Transverse colon (tissue), 4 donors: ENCODE measurements around the gene CAPN7. TPM values are rescaled to one million over a fixed set of nuclear protein-coding genes. Genes with fewer than 3 reads are reported as not detected.

Source experiments
- DNase-seq: peaks from one replicate; pipeline ENCODE4 v3.0.0-alpha.2; 2019
- H3K27ac ChIP-seq, 4 donors: fragments of 200-600 bp; sonication (generic); 2 replicates each; pipeline ENCODE4 v1.5.1; 2016 to 2018; ENCODE audit warnings: inconsistent platforms in 4 of 4
- H3K27me3 ChIP-seq: fragments of 200-600 bp; sonication (generic); 2 replicates; pipeline ENCODE4 v1.5.1; 2017; ENCODE audit warnings: inconsistent platforms
- H3K36me3 ChIP-seq, 4 donors: fragments of 200-600 bp; sonication (generic); 2 replicates each; pipeline ENCODE4 v1.5.1; 2017 to 2019; ENCODE audit warnings: inconsistent platforms in 4 of 4
- H3K4me1 ChIP-seq, 4 donors: fragments of 200-600 bp; sonication (generic); 2 replicates each; pipeline ENCODE4 v1.5.1; 2017 to 2020; ENCODE audit warnings: inconsistent platforms in 4 of 4
- H3K4me3 ChIP-seq, 4 donors: fragments of 200-600 bp; sonication (generic); 1 replicate in 1 of 4; 2 replicates in 3 of 4; pipeline versions ENCODE4 v1.5.1 to v1.6.1; 2017 to 2019; ENCODE audit warnings: inconsistent platforms in 4 of 4
- H3K9me3 ChIP-seq, 2 donors: fragments of 200-600 bp; sonication (generic); 2 replicates each; pipeline ENCODE4 v1.5.1; 2017 to 2019; ENCODE audit warnings: inconsistent platforms in 2 of 2
- EP300 ChIP-seq: sonication (generic); formaldehyde crosslinking; IDR thresholded peaks from one replicate; pipeline ENCODE4 v1.6.1; 2017; ENCODE audit warnings: antibody characterized with exemption, low read depth
- POLR2A ChIP-seq: fragments of 450-650 bp; IDR thresholded peaks from one replicate; pipeline ENCODE4 v1.6.1; 2016; ENCODE audit warnings: antibody characterized with exemption, mild to moderate bottlenecking, moderate library complexity
- POLR2AphosphoS5 ChIP-seq, 3 donors: sonication (generic); formaldehyde crosslinking; IDR thresholded peaks; one replicate each; pipeline ENCODE4 v1.6.1; 2016; ENCODE audit warnings: antibody characterized with exemption in 3 of 3
- WGBS, 2 donors: methylation state at CpG; one replicate each; pipeline ENCODE4 v1.1.5; 2018; ENCODE audit warnings: low coverage in 1 of 2; 5-methylcytosine and 5-hydroxymethylcytosine counted together
- in situ Hi-C, 4 donors: fragments of 200-750 bp; cut with MboI; loops; one replicate each; pipeline versions ENCODE4 v1.15.0 to v1.15.1; 2017; ENCODE audit warnings: low sequenced_read_pairs in 3 of 4, low pct_ligation_motif_present in 1 of 4, low pct_unique_long_range_greater_than_20kb in 1 of 4
- intact Hi-C: fragments of 100-400 bp; cut with DNase I; formaldehyde crosslinking; loops from one replicate; pipeline ENCODE4 v1.15.1; 2023; ENCODE audit warnings: low total_unique reads
- total RNA-seq, 4 donors: library from RNA; depleted of rRNA; stranded (reverse); fragments of >200 nt; gene quantifications; one replicate each; pipeline ENCODE4 v1.1.0, GENCODE V29; 2016
- TF ChIP-seq, protein P1 (sequence below), 5 experiments: fragments of 200-600 bp in 3 of 5; fragments of 450-650 bp in 2 of 5; sonication (generic) in 3 of 5; IDR thresholded peaks; 1 replicate in 2 of 5; 2 replicates in 3 of 5; pipeline ENCODE4 v1.5.1; 2016 to 2017; ENCODE audit warnings: antibody characterized with exemption in 5 of 5, inconsistent platforms in 3 of 5, mild to moderate bottlenecking in 2 of 5, moderate library complexity in 1 of 5

CAPN7 gene
- total RNA-seq, 4 donors from 2014 or later, result 12.1 to 78.4 (median 48.8) TPM

DNA sequence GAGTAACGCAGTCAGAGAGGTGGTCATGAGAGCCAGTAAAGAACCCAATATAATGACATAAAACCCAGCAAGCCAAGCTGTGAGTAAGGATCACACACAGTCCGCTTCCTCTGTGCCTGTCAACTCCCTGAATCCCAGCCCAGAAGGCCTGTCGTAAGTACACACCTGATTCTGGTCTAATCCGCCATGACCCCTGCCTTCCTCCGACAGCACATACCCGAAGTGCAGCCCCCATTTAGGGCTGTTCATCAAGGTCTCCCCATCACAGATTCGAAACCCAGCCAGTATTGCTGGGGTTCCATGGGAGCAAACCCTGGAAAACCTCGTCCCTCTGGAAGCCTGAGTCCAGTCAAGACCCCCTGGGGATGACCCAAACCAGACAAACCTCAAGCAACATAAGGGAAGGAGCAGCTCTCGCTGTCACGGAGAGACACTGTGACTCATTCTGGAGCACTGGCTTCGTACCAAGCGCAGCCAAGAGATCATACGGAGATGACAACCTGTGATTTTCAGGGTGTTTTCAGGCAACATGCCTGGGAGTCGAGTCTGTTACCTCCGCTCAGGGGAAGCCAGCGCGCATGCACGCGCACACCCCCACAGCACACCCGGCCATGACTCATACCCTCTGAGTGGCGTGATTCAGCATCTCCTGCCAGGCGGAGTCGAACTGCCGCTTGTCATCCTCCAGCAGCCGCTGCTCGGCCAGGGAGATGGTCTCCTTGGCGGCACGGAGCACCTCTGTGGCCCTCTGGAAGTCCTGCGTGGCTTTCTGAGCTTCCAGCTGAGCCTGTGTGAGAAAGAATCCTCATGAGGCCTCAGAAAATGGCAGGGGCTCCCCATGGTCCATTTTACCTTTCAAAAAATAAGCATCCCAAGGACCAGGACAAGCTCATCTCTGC lies 63.3 kb downstream of the CAPN7 start:
- 71 to 80% methylated on average over 1 to 25 of the region's 29 CpGs for WGBS, 2 donors
- Histone ChIP-seq H3K4me3 (no peak overlapping the region), H3K27ac (peak overlapping the region; percentile 8 to 73 (median 50)), H3K27me3 (no peaks in the 10 kb centered on the region), H3K36me3 (no peaks in the 10 kb centered on the region), H3K9me3 (no peaks in the 10 kb centered on the region), H3K4me1 (peaks cover 0 to 28% (median 9%) of the 10 kb centered on the region in 4 donors)
- in situ Hi-C loops, result loop anchor here (5.0 to 25.0 kb wide), 5 partner anchors 63 to 295 kb away; partner anchors contain the start of gene SH3BP5 (in 1 of the 4)
- intact Hi-C loops, result loop anchor here (5.0 kb wide), 1 partner anchor 108 kb away; no protein-coding TSS in a partner anchor
- no peak for TF ChIP-seq EP300
- TF ChIP-seq POLR2AphosphoS5 (IDR thresholded peaks at IDR 0.05), result peak in 1 of 3 donors; percentile 35
- peak; percentile 82 for DNase-seq

- in situ Hi-C loops, result loop anchor here in 1 of 4 donors (25.0 kb wide), 1 partner anchor 291 kb away; no protein-coding TSS in a partner anchor
- Histone ChIP-seq H3K27me3 (no peaks in the 10 kb centered on the region), H3K27ac (peak overlapping the region in 2 of 4 donors; percentile 23 to 48), H3K36me3 (no peaks in the 10 kb centered on the region), H3K4me1 (peaks cover 0 to 20% (median 7%) of the 10 kb centered on the region in 4 donors), H3K9me3 (no peaks in the 10 kb centered on the region), H3K4me3 (no peak overlapping the region)
- TF ChIP-seq POLR2AphosphoS5 (IDR thresholded peaks at IDR 0.05) (no peak), EP300 (no peak), POLR2A (no peak)
- TF ChIP-seq, protein P1, sequence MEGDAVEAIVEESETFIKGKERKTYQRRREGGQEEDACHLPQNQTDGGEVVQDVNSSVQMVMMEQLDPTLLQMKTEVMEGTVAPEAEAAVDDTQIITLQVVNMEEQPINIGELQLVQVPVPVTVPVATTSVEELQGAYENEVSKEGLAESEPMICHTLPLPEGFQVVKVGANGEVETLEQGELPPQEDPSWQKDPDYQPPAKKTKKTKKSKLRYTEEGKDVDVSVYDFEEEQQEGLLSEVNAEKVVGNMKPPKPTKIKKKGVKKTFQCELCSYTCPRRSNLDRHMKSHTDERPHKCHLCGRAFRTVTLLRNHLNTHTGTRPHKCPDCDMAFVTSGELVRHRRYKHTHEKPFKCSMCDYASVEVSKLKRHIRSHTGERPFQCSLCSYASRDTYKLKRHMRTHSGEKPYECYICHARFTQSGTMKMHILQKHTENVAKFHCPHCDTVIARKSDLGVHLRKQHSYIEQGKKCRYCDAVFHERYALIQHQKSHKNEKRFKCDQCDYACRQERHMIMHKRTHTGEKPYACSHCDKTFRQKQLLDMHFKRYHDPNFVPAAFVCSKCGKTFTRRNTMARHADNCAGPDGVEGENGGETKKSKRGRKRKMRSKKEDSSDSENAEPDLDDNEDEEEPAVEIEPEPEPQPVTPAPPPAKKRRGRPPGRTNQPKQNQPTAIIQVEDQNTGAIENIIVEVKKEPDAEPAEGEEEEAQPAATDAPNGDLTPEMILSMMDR (IDR thresholded peaks at IDR 0.05), result no peak
- intact Hi-C loops, result no loop called here
- no peak for DNase-seq
- WGBS, 2 donors, result 87 to 92% methylated on average over 3 to 4 of the region's 4 CpGs
Observed at GRCh38 chr3:15271030-15271429, 65.0 kb downstream of the CAPN7 start.

DNA sequence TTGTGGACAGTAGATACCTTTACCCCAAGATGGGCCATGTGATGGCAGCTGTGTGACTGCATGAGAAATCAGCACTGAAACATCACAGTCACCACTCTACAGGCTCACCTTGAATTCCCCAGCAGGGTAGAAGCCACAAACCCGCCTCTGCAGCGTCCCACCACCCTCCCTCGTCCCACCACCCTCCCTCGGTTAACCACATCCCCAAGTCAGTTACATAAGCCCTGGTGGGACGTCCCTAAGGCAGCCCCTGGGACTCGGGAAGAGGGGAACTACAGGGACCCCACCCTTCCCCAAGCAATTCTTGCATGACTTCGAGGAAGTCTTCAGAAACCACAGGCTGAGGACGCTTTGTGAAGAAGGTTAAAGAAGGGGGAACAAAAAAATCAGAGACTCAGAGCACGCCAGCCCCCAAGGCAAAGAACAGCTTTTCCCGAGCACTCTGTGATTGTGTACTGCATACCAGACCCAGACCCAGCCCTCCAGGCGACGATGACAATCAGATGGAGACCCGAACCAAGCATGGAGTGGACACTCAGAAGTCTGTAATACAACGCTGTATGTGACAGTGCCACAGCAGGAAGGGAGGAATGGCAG lies 65.8 kb downstream of the CAPN7 start:
- in situ Hi-C loops, result loop anchor here in 1 of 4 donors (25.0 kb wide), 1 partner anchor 290 kb away; no protein-coding TSS in a partner anchor
- no peaks in the 10 kb centered on the region for H3K36me3 ChIP-seq
- peaks cover 0 to 20% (median 7%) of the 10 kb centered on the region in 4 donors for H3K4me1 ChIP-seq
- intact Hi-C loops, result no loop called here
- peak; percentile 73 for DNase-seq
- no peak overlapping the region for H3K4me3 ChIP-seq
- 62 to 65% methylated on average over 7 to 14 of the region's 14 CpGs for WGBS, 2 donors
- H3K9me3 ChIP-seq, result no peaks in the 10 kb centered on the region
- no peaks in the 10 kb centered on the region for H3K27me3 ChIP-seq
- TF ChIP-seq EP300 (no peak), POLR2A (no peak), POLR2AphosphoS5 (IDR thresholded peaks at IDR 0.05) (no peak)
- H3K27ac ChIP-seq, result peak overlapping the region in 3 of 4 donors; percentile 35 to 48 (median 43)

DNA sequence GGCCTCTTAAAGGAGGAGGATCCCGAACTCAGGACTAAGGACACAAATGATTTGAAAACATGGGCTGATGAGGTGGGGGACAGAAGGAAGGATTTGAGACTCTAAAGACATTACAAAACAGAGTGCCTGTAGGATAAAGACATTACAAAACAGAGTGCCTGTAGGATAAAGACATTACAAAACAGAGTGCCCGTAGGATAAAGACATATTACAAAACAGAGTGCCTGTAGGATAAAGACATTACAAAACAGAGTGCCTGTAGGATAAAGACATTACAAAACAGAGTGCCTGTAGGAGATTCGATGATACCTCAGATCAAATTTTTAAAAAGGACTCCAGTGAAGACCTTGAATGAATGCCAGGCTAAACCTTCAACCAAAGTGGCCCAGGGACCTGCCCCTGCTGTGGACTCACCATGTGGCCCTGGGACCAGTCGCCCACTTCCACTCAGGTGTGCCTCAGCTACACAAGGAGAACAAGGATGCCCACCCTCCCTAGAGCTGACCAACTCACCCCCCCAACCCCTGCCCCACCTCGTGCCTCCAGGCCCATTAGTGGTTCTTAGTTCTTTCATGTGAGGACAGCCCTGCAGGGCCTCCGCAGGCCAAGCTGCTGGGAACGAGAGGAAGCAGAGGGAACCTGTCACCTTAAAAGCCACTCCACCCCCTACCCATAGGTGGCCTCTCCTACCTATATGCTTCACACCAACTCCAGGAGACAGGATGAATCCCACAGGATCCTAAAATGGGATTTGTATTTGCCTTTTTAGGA lies 66.6 kb downstream of the CAPN7 start:
- in situ Hi-C loops (loop anchor here in 1 of 4 donors (25.0 kb wide), 1 partner anchor 290 kb away; no protein-coding TSS in a partner anchor), intact Hi-C loops (no loop called here)
- H3K4me1 ChIP-seq, result peaks cover 0 to 19% (median 7%) of the 10 kb centered on the region in 4 donors
- no peaks in the 10 kb centered on the region for H3K36me3 ChIP-seq
- TF ChIP-seq, protein P1 (IDR thresholded peaks at IDR 0.05), result no peak
- TF ChIP-seq POLR2AphosphoS5 (IDR thresholded peaks at IDR 0.05) (no peak), POLR2A (no peak), EP300 (no peak)
- no peak for DNase-seq
- H3K27me3 ChIP-seq, result no peaks in the 10 kb centered on the region
- no peaks in the 10 kb centered on the region for H3K9me3 ChIP-seq
- H3K4me3 ChIP-seq, result no peak overlapping the region
- H3K27ac ChIP-seq, result peak overlapping the region in 3 of 4 donors; percentile 35 to 48 (median 43)
- WGBS, 2 donors, result 60 to 81% methylated on average over 3 to 6 of the region's 7 CpGs
